Activated naive CD4-positive, alpha-beta T cell treated with Interleukin-2 at 50 U/mL for 16 hours (primary cell): ENCODE measurements around the gene MED13L.
"Not testable (repeated sequence)": the region's sequence is repeated elsewhere in the genome, so short reads cannot be mapped to it uniquely, and the experiment has no call there.

ENCODE experiments used
- DNase-seq: peaks from one replicate; pipeline ENCODE4 v3.0.0-alpha.2; 2020

The MED13L gene

GRCh38 chr12:116245189-116245588 lies 32.3 kb downstream of the MED13L start:
- DNase-seq: no peak

GRCh38 chr12:116244474-116245090 lies 32.9 kb downstream of the MED13L start:
- no peak for DNase-seq

GRCh38 chr12:116244001-116244400 lies 33.5 kb downstream of the MED13L start:
- no peak for DNase-seq

- DNase-seq: no peak
Measured at GRCh38 chr12:116242740-116243139, 34.8 kb downstream of the MED13L start.

GRCh38 chr12:116241157-116241759 lies 36.2 kb downstream of the MED13L start:
- DNase-seq: no peak

- not testable (repeated sequence) for DNase-seq
Measured at GRCh38 chr12:116238570-116239119, 38.8 kb downstream of the MED13L start.

GRCh38 chr12:116238149-116238548 lies 39.3 kb downstream of the MED13L start:
- no peak for DNase-seq

GRCh38 chr12:116236976-116237375 lies 40.5 kb downstream of the MED13L start:
- no peak for DNase-seq

- peak; percentile 43 for DNase-seq
Measured at GRCh38 chr12:116236148-116236731, 41.3 kb downstream of the MED13L start.

GRCh38 chr12:116234148-116234547 lies 43.3 kb downstream of the MED13L start:
- DNase-seq: not testable (repeated sequence)

GRCh38 chr12:116233669-116234068 lies 43.8 kb downstream of the MED13L start:
- DNase-seq: no peak

GRCh38 chr12:116227811-116228210 lies 49.7 kb downstream of the MED13L start:
- no peak for DNase-seq

GRCh38 chr12:116226026-116226425 lies 51.5 kb downstream of the MED13L start:
- DNase-seq: no peak

GRCh38 chr12:116222358-116222757 lies 55.1 kb downstream of the MED13L start:
- no peak for DNase-seq

GRCh38 chr12:116220756-116221155 lies 56.7 kb downstream of the MED13L start:
- no peak for DNase-seq

- DNase-seq: no peak
Measured at GRCh38 chr12:116217045-116217735, 60.3 kb downstream of the MED13L start.

GRCh38 chr12:116216022-116216756 lies 61.3 kb downstream of the MED13L start:
- DNase-seq: no peak

- no peak for DNase-seq
Measured at GRCh38 chr12:116215023-116215422, 62.5 kb downstream of the MED13L start.

GRCh38 chr12:116213885-116214527 lies 63.5 kb downstream of the MED13L start:
- DNase-seq: no peak

GRCh38 chr12:116213014-116213413 lies 64.5 kb downstream of the MED13L start:
- DNase-seq: no peak

GRCh38 chr12:116210762-116211161 lies 66.7 kb downstream of the MED13L start:
- DNase-seq: no peak

- DNase-seq: no peak
Measured at GRCh38 chr12:116210131-116210530, 67.4 kb downstream of the MED13L start.
